Activated T-helper 9 cell treated with anti-CD3 and anti-CD28 coated beads, Interleukin-2, amount 50 U/mL, for 16 hours (primary cell): Measurements from ENCODE around the gene HIGD2A.

Experiments
- DNase-seq: peaks from one replicate; pipeline ENCODE4 v3.0.0-alpha.2; 2020; ENCODE audit warnings: low read depth

HIGD2A gene

DNA sequence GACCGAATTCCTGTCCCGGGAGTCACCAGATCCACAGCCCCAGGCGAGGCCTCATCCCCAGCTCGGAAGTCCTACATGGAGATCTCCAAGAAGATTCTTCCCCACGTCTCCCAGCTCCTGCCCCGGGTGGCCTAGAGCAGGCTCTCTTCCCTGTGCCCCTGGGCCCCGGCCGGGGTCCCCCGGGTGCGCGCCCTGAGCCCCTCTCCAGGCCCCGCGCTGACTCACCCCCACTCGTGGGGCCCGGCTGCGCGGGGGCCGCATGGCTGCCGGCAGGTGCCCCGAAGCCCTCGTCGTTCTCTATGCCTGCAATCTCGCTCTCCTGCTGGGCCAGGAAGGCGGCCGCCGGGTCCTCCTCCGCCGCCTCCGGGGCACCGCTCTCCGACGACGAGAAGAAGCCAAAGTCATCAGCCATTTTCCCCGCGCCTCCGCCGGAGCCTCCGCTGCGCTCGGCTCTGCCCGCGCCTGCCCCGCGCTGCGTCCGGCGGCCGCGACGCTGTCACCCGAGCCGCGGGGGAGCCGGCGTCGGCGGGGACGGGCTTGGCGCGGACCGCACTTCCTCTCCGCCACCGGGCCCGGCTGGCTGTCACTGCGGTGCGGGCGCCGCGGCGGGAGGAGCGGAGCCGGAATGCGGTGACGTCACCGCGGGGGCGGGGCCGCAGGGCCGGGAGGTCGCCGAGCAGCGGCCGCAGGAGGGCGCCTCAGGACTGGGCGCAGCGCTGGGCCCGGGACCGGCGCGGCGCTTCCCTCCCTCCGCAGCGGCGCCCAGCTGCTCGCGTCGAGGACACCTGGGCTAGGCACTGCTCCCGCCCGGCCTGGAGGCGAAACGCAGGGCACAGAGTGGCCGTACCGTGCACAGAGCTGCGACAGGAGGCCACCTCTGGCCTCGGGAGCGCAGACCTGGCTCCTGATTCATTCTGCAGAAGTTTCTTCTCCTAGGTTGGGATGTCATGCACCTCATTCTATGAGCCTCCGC is 27.7 kb downstream of the HIGD2A start, which contains the start of gene CLTB:
Gene CLTB, minus strand, starts transcription at position 588 of the 973 bp plus-strand sequence. Its CDS starts 176 bp downstream, at position 412.
- DNase-seq = peak; percentile 90

DNA sequence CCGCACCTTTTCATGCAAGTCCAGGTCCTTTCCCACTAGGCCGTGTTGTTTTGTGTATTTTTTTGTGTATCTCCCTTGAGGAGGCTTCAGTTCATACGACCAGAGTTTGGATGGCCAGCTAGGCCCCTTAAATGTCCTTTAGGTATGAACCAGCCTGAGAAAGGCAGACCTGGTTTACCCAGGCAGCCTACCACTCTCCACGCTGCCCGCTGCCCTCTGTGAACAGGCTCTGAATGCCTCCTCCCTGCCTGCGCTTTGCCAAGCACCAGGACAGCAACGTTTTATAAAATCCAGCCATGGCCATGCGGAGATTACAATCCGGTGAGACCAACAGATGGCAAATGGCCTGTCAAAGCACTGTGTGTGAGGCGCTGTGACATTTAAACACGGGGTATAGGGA is 28.4 kb downstream of the HIGD2A start:
- no peak for DNase-seq

DNA sequence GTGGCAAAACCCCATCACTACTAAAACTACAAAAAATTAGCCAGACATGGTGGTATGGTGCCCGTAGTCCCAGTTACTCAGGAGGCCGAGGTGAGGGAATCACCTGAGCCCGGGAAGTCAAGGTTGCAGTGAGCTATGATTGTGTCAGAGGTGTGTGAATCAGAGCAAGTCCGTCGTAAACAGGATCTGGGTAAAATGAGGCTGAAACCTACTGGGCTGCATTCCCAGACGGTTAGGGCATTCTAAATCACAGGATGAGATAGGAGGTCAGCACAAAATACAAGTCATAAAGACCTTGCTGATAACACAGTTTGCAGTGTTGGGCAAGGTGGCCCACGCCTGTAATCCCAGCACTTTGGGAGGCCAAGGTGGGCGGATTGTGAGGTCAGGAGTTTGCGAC is 29.7 kb downstream of the HIGD2A start:
- DNase-seq = no peak

DNA sequence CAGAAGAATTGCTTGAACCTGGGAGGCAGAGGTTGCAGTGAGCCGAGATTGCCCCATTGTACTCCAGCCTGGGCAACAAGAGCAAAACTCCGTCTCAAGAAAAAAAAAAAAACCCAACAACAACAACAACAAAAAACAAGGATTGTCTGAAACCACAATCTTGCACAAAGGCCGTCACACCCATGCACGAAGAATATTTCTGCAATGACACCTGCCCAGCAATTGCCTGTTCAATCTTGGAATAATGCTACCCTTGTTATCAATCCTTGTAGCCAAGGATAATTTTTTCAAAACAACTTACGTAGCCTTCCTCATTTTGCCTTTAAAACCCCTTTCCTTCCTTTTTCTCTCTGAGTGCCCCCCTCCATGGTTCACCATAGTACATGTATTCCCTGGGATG is 31.5 kb downstream of the HIGD2A start:
- DNase-seq = no peak

DNA sequence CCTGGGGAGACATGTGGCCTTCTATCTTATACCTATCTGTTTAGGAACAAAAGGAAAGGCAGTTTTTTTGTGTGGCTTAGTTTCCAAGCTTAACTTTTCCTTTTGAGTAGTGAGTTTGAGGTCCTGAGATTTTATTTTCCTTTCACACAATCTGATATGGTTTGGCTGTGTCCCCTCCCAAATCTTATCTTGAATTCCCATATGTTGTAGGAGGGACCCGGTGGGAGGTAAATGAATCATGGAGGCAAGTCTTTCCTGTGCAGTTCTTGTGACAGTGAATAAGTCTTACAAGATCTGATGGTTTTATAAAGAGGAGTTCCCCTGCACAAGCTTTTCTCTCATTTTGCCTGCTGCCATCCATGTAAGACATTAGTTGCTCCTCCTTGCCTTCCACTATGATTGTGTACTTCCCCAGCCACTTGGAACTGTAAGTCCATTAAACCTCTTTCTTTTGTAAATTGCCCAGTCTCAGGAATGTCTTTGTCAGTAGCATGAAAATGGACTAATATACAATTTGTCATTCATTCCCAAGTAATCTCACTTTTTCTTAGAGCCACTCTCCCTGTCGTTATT is 32.5 kb downstream of the HIGD2A start:
- DNase-seq = no peak

DNA sequence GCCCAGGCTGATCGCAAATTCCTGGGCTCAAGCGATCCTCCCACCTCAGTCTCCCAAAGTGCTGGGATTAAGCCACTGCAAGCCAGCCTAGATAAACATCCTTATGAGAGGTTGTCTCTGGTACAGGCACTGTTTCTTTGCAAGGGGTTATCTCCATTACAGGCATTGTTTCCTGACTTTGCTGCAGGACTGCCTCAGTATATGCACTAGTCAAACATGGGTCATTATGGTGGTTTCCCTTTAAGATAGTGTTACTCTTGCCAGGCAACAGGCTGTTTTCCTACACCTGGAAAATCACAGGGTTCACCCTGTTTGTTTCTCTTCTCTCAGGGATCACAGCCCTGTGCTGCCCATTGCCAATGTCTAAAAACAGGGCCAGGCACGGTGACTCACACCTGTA is 35.6 kb downstream of the HIGD2A start:
- no peak for DNase-seq

DNA sequence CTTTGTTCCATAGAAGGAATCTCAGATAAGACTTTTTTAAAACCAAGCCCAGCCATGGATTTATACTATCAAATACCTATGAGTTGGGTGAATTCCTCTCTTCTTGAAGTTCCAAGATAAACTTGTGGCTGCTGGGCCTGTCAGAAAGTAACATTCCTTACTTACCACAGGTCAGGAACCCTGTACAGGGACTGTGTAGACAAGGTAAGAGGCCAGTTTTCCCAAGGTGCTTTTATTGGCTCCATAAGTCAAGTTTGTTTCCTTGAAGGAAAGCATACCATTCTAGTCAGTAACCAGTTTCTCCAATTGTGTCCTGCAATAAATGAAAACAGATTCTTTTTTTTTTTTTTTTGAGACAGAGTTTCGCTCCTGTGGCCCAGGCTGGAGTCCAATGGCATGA is 36.6 kb downstream of the HIGD2A start:
- no peak for DNase-seq

DNA sequence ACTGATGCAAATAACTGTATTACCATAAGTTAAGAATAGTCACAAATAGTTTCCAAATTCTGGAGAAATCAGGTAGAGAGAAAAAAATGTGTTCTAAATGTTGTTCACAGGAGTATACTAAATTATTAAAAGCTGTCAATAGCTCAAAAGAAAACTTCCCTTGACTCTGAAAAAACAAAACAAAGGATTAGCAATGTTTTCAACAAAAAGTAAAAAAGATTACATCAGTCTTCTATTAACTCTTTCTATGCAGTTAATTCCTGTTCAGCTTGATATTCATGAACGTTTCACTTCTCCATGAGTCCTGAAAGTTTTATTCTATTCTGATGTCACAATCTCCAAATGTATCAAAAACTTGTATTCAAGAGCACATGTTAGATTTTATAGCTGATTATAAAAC is 37.2 kb downstream of the HIGD2A start:
- no peak for DNase-seq

DNA sequence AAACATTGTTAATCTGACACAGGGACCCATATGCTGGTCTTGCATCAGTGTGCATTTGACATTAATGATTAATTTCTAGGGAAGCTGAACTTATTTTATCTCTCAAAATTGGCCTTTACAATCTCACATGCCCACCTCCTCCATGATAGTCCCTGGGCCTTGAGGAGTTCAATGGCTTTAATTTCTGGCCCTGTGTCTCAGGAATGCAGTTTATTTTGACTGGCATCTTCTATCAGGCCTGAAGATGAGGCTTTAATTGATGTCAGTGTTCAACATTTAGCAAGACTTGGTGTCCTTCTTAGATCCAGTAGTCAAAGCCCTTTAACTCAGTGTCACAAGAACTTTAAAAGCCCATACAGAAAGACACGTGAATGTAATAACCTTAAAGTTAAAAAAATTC is 38.3 kb downstream of the HIGD2A start:
- no peak for DNase-seq

DNA sequence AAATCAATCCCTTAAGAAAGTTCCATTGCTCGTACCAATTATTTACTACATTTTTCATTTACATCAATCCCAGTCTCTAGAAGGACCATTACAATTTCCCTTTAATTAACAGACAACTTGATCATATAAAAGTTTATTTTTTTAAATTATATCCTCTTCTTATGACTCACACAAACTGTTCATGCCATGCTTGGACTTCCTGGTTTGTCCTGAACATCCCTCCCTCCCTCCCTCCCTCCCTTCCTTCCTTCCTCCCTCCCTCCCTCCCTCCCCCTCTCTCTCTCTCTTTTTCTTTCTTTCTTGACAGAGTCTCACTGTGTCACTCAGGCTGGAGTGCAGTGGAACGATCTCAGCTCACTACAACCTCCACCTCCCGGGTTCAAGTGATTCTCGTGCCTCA is 39.4 kb downstream of the HIGD2A start:
- DNase-seq = no peak

DNA sequence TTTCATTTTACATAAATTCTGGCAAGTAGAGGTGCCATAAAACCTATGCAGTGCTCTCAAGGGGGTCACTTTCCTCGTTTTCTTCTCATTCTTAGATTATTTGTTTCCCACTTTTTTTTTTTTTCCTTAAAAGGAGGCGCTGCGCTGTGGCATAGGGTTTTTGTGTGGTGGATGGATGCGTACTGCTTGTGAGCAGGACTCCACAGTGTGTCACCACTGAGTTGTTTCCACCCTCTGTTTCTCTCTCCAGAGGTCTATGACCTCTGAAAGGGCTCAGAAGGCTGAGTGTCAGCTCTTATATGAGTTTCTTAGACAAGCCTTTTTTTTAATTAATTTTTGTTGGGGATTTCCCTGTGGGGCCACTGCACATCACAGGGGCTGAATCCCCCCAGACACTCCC is 41.4 kb downstream of the HIGD2A start:
- DNase-seq = no peak

DNA sequence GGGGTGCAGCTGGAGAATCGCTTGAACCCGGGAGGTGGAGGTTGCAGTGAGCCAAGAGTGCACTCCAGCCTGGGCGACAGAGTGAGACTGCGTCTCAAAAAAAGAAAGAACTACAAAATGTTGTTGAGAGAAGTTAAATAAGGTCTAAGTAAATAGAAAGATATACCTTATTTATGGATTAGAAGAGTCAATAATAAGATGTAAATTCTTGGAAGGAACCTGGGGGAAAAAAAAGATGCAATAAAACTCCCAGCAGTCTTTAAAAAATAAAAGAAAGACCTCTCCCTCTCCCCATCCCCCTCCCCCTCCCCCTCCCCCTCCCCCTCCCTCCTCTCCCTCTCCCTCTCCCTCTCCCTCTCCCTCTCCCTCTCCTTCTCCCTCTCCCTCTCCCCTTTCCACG is 44.2 kb downstream of the HIGD2A start:
- no peak for DNase-seq

DNA sequence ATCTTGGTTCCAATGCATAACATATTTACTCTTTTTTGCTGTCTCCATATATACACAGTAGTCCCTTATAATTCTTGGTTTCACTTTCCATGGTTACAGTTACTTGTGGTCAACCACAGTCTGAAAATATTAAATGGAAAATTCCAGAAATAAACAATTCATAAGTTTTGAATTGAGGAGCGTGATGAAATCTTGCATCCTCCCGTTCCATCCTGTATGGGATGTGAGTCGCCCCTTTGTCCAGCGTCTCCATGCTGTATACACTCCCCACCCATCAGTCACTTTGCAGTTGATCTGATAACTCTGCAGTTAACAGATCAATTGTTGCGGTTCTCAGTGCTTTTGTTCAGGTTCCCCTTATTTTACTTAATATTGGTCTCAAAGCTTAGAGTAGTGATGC is 48.1 kb downstream of the HIGD2A start:
- DNase-seq = no peak

DNA sequence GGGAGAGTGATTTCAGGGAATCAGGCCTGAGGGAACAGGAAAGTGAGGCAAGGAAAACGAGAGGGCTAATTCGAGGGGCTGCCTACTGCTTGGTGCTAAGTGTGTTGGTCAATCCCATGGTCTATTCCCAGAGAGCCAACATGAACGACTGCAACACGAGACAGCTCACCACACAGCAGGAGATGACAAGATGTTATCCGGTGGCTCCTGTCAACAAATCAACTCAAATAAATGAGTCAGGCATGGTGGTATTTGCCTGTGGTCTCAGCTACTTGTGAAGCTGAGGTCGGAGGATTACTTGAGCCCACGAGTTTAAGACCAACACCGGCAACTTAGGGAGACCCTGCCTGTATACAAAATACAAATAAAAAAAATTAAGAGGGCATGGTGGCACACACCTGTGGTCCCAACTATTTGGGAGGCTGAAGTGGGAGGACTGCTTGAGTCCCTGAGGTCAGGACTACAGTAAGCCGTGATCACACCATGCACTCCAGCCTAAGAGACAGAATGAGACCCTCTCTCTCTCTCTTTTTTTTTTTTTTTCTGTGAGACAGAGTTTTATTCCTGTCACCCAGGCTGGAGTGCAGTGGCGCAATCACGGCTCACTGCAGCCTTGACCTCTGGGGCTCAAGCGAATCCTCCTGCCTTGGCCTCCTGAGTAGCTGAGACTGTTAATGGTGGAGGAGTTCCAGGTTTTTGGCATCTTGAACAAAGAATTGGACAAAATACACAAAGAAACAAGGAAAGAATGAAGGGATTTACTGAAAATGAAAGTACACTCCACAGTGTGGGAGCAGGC is 50.6 kb downstream of the HIGD2A start:
- no peak for DNase-seq
